ENCODE results near the gene AGPAT1.
"Not testable (repeated sequence)": the region's sequence is repeated elsewhere in the genome, so short reads cannot be mapped to it uniquely, and the experiment has no call there.

AGPAT1 gene

GRCh38 chr6:32185681-32186131, 9.8 kb upstream of the AGPAT1 start:
- not testable (repeated sequence) for DNase-seq

GRCh38 chr6:32184084-32184640, 8.3 kb upstream of the AGPAT1 start, which contains the start of gene AGER:
Gene AGER (minus strand): TSS chr6:32184253. CDS start chr6:32184222, 31 bp downstream.
- DNase-seq = no peak

GRCh38 chr6:32183483-32184083, 7.7 kb upstream of the AGPAT1 start:
- DNase-seq = no peak

- DNase-seq = no peak
Observed at GRCh38 chr6:32183030-32183429, 7.1 kb upstream of the AGPAT1 start.

- DNase-seq = no peak
Observed at GRCh38 chr6:32182555-32182981, 6.7 kb upstream of the AGPAT1 start.

GRCh38 chr6:32181915-32182529, 6.1 kb upstream of the AGPAT1 start:
- DNase-seq = no peak

- DNase-seq = no peak
Observed at GRCh38 chr6:32181148-32181702, 5.3 kb upstream of the AGPAT1 start.

GRCh38 chr6:32179766-32180405, 4.0 kb upstream of the AGPAT1 start:
- no peak for DNase-seq

GRCh38 chr6:32178547-32179440, 2.9 kb upstream of the AGPAT1 start:
- DNase-seq = no peak

- peak; percentile 99 for DNase-seq
Observed at GRCh38 chr6:32177788-32178546, 2.1 kb upstream of the AGPAT1 start, which contains the start of gene RNF5. Gene RNF5 (plus strand): TSS chr6:32178405. CDS start chr6:32178512, 107 bp downstream.

GRCh38 chr6:32177183-32177787, 1.4 kb upstream of the AGPAT1 start:
- no peak for DNase-seq

- DNase-seq = no peak
Observed at GRCh38 chr6:32176476-32177182, 745 bp upstream of the AGPAT1 start.

- DNase-seq = no peak
Observed at GRCh38 chr6:32175322-32175710, 568 bp downstream of the AGPAT1 start.

GRCh38 chr6:32174416-32174815, 1.5 kb downstream of the AGPAT1 start:
- no peak for DNase-seq

- DNase-seq = no peak
Observed at GRCh38 chr6:32173051-32173727, 2.7 kb downstream of the AGPAT1 start.

- no peak for DNase-seq
Observed at GRCh38 chr6:32171234-32171633, 4.7 kb downstream of the AGPAT1 start.

- DNase-seq = no peak
Observed at GRCh38 chr6:32170294-32170693, 5.6 kb downstream of the AGPAT1 start.

- DNase-seq = no peak
Observed at GRCh38 chr6:32168807-32169591, 6.9 kb downstream of the AGPAT1 start.

- no peak for DNase-seq
Observed at GRCh38 chr6:32168350-32168749, 7.5 kb downstream of the AGPAT1 start.

All from NCI-H1048 (cell line).